Fibroblast of villous mesenchyme (primary cell): ENCODE data around the gene AIF1L. TPM values are rescaled to one million over a fixed set of nuclear protein-coding genes. Genes with fewer than 3 reads are reported as not detected.

Source experiments
- DNase-seq: peaks from one replicate; pipeline ENCODE4 v3.0.0-alpha.2; 2010; ENCODE audit warnings: low read depth
- H3K4me3 ChIP-seq: 2 replicates; pipeline ENCODE4 v1.5.1; 2011; ENCODE audit warnings: low read depth, mild to moderate bottlenecking, low read length
- CTCF ChIP-seq: IDR thresholded peaks from 2 replicates; pipeline ENCODE4 v1.5.1; 2012; ENCODE audit warnings: low read depth, mild to moderate bottlenecking, low read length; ENCODE audit not compliant: insufficient read depth
- total RNA-seq: library from RNA; depleted of rRNA; stranded (reverse); fragments of >200 nt; gene quantifications from 2 replicates; pipeline ENCODE4 v1.2.3, GENCODE V29; 2012

Gene AIF1L
- total RNA-seq, 1 donor, result 0.43 TPM

DNA sequence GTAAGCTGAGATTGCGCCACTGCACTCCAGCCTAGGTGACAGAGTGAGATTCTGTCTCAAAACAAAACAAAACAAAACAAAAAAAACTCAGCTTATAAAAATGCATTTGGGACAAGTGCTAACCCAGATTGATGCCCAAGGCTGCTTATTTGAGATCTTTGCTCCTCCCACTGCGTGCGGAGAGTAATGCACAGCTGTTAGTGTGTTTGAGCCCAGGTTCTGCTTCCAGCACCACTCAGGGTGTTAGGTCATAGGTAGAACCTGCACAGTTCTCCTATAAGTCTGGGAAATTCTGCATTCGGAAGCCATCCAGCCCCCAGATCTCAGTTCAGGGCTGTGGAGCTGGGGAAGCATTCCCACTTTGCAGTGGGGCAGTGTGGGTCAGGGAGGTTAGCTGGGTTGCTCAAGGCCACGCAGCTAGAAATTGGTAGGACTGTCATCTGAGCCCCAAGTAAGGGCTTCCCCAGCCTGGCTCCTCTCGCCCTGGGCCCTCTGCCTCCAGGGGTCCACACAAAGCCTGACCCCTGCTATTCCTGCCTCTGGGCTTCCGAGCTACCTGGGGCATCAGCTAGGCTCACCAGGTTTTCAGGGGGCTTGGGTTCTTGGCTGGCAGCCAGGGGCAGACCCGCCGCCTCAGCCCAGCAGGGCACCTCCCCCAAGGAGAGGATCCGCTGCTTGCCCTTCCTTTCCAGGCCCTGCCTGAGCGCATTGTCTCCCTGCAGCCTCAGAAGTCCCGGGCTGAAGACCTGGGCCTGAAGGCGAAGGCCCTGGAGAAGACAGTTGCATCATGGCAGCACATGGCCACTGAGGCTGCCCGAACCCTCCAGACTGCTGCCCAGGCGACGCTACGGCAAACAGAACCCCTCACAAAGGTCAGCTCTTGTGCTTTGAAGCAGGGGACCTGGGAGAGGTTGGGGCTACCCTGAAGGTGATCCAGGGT lies 17.6 kb upstream of the AIF1L start:
- no peak overlapping the region for H3K4me3 ChIP-seq
- no peak for DNase-seq
- no peak for TF ChIP-seq CTCF

GRCh38 chr9:131080589-131080988 lies 15.7 kb upstream of the AIF1L start:
- H3K4me3 ChIP-seq, result no peak overlapping the region
- no peak for DNase-seq
- no peak for TF ChIP-seq CTCF

- DNase-seq, result no peak
- no peak overlapping the region for H3K4me3 ChIP-seq
- TF ChIP-seq CTCF, result no peak
These were observed 14.5 kb upstream of the AIF1L start for GRCh38 chr9:131081868-131082267.

DNA sequence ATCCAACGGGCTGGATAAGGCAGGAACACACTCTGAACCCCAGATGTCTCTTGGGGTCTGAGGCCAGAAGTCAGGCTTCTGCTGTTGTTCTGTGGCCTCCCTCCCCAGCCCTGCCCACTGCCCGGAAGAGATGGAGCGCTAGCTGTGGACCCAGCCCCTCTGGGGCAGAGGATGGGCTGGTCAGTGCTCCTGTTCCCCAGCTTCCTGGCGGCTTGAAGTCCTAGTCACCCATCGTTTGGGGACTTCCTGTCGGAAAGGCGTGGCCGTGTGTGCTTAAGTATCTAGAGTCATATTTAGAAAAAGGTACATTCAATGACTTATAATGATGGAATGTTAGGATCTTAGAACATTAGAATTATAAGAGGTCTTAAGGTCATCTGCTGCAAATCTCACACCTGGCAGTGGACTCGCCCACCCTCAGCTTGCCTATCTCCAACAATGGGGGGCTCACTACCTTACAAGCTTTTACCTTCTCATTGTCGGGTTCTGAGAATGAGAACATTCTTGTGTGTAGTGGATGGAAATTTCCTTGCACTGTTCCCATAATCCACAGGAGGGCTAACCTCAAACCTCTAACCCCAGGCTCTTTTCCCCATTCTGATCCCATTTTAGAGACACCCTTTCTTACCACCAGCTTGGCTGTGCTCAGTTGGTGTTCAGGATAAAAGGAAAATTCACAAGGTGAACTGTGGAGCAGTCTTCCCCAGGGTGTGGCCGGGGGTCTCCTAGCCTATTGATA lies 13.4 kb upstream of the AIF1L start:
- TF ChIP-seq CTCF, result no peak
- no peak for DNase-seq
- no peak overlapping the region for H3K4me3 ChIP-seq

DNA sequence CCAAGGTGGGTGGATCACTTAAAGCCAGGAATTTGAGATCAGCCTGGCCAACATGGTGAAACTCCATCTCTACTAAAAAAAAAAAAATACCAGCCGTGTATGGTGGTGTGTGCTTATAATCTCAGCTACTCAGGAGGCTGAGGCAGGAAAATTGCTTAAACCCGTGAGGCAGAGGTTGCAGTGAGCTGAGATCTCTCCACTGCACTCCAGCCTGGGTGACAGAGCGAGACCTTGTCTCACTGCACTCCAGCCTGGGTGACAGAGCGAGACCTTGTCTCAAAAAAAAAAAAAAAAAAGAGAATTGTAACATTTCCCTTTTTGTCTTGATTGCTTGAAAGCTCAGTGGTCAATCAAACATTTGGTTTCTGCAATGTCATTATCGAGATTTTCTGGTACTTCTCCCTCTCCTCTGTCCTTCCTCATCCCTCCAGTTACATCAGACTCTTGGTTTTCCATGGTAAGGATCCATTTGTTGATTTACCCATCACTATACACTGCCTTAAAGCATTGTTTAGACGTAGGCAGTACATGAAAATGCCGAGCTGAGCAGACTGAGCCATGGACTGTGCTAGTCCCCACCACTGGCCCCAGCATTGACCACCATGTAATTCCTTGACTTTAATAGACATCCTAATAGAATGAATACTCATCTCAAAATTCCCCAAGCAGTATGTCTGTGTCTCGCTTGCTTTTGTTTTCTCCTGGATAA lies 11.5 kb upstream of the AIF1L start:
- DNase-seq, result no peak
- no peak for TF ChIP-seq CTCF
- H3K4me3 ChIP-seq, result no peak overlapping the region

- DNase-seq, result no peak
These were observed 10.8 kb upstream of the AIF1L start for GRCh38 chr9:131085370-131086122.

More at GRCh38 chr9:131085370-131086122, 10.8 kb upstream of the AIF1L start:
- no peak overlapping the region for H3K4me3 ChIP-seq
- no peak for TF ChIP-seq CTCF
